Caco-2 (cell line): ENCODE results near the gene MYOM3. TPM values are rescaled to one million over a fixed set of nuclear protein-coding genes. Genes with fewer than 3 reads are reported as not detected.

Source experiments
- BruUV-seq: library from RNA; stranded (reverse); fragments of 400-500 nt; replicated peaks from 2 replicates; lab custom pipeline; 2021; lab: Mats Ljungman, UMichigan
- CTCF ChIA-PET: fragments of 300-600 bp; sonication (Branson Sonifier 250); formaldehyde crosslinking; loops from one replicate; lab custom pipeline; 2022; ENCODE audit warnings: antibody characterized with exemption; lab: Charles Lee
- POLR2A ChIA-PET: fragments of 300-600 bp; sonication (Branson Sonifier 250); formaldehyde crosslinking; loops from one replicate; lab custom pipeline; 2022; ENCODE audit warnings: antibody characterized with exemption; lab: Charles Lee
- DNase-seq, 2 experiments: peaks; one replicate each; pipeline versions ENCODE4 v3.0.0 to v3.0.0-alpha.2; 2020 to 2022
- H3K27me3 ChIP-seq: replicated peaks from 2 replicates; pipeline ENCODE4 v1.6.0; 2011; ENCODE audit warnings: low read length; ENCODE audit not compliant: control insufficient read depth, insufficient read depth
- H3K36me3 ChIP-seq: 2 replicates; pipeline ENCODE4 v1.5.1; 2011; ENCODE audit warnings: low read length; ENCODE audit not compliant: control insufficient read depth, insufficient read depth
- H3K4me1 ChIP-seq: fragments of 250-450 bp; sonication (Bioruptor Pico); 2 replicates; pipeline ENCODE4 v1.5.1; 2020; ENCODE audit warnings: mild to moderate bottlenecking
- H3K4me3 ChIP-seq: 2 replicates; pipeline ENCODE4 v1.5.1; 2011; ENCODE audit warnings: low read depth, mild to moderate bottlenecking, control low read depth, low read length
- H3K9me3 ChIP-seq: fragments of 250-450 bp; sonication (Bioruptor Pico); 2 replicates; pipeline ENCODE4 v1.5.1; 2020; ENCODE audit warnings: mild to moderate bottlenecking, moderate library complexity
- H3K27ac Mint-ChIP-seq: one replicate; pipeline ENCODE4 v1.8.0; 2022; ENCODE audit warnings: mixed read lengths; ENCODE audit not compliant: unreplicated experiment
- H3K27me3 Mint-ChIP-seq: one replicate; pipeline ENCODE4 v1.8.0; 2022; ENCODE audit warnings: mixed read lengths; ENCODE audit not compliant: insufficient read depth, unreplicated experiment
- H3K36me3 Mint-ChIP-seq: one replicate; pipeline ENCODE4 v1.8.0; 2022; ENCODE audit warnings: mild to moderate bottlenecking, mixed read lengths; ENCODE audit not compliant: insufficient read depth, unreplicated experiment
- H3K4me1 Mint-ChIP-seq: one replicate; pipeline ENCODE4 v1.8.0; 2022; ENCODE audit warnings: low read depth, mixed read lengths; ENCODE audit not compliant: unreplicated experiment
- H3K4me3 Mint-ChIP-seq: one replicate; pipeline ENCODE4 v1.8.0; 2022; ENCODE audit warnings: mild to moderate bottlenecking, moderate library complexity, mixed read lengths; ENCODE audit not compliant: unreplicated experiment
- H3K9me3 Mint-ChIP-seq: one replicate; pipeline ENCODE4 v1.8.0; 2022; ENCODE audit warnings: mixed read lengths; ENCODE audit not compliant: unreplicated experiment
- intact Hi-C: fragments of 100-400 bp; cut with micrococcal nuclease; formaldehyde crosslinking; loops from one replicate; pipeline ENCODE4 v1.10.0; 2022; ENCODE audit not compliant: unreplicated experiment
- total RNA-seq: library from RNA; stranded (reverse); gene quantifications from 2 replicates; pipeline ENCODE4 v1.2.3, GENCODE V29; 2022
- TF ChIP-seq, protein P1 (sequence below), 2 experiments: fragments of 200-600 bp in 1 of 2; IDR thresholded peaks; 1 replicate in 1 of 2; 2 replicates in 1 of 2; pipeline versions ENCODE4 v1.5.1 to v1.8.0; 2011 to 2022; ENCODE audit warnings: antibody characterized with exemption in 1 of 2, control low read depth in 1 of 2, inconsistent platforms in 1 of 2, low read depth in 1 of 2, low read length in 1 of 2, mild to moderate bottlenecking in 1 of 2, moderate library complexity in 1 of 2; ENCODE audit not compliant: insufficient read depth in 1 of 2, severe bottlenecking in 1 of 2, unreplicated experiment in 1 of 2

MYOM3 gene
- total RNA-seq, 1 experiment from 2014 or later, result not detected

GRCh38 chr1:24122776-24123175 lies 10.8 kb upstream of the MYOM3 start:
- no TSS peak for BruUV-seq
- H3K4me1 ChIP-seq, result peaks cover 27% of the 10 kb centered on the region
- no peaks in the 10 kb centered on the region for H3K27me3 ChIP-seq
- ChIA-PET CTCF (interaction anchor here (0.9 kb wide), 1 partner anchor 76 kb away, joined by 3 read pairs; no protein-coding TSS in a partner anchor), POLR2A (no interaction called here)
- no peak overlapping the region for H3K27ac Mint-ChIP-seq
- H3K9me3 Mint-ChIP-seq, result no peaks in the 10 kb centered on the region
- no peak for DNase-seq
- TF ChIP-seq, protein P1, sequence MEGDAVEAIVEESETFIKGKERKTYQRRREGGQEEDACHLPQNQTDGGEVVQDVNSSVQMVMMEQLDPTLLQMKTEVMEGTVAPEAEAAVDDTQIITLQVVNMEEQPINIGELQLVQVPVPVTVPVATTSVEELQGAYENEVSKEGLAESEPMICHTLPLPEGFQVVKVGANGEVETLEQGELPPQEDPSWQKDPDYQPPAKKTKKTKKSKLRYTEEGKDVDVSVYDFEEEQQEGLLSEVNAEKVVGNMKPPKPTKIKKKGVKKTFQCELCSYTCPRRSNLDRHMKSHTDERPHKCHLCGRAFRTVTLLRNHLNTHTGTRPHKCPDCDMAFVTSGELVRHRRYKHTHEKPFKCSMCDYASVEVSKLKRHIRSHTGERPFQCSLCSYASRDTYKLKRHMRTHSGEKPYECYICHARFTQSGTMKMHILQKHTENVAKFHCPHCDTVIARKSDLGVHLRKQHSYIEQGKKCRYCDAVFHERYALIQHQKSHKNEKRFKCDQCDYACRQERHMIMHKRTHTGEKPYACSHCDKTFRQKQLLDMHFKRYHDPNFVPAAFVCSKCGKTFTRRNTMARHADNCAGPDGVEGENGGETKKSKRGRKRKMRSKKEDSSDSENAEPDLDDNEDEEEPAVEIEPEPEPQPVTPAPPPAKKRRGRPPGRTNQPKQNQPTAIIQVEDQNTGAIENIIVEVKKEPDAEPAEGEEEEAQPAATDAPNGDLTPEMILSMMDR (IDR thresholded peaks at IDR 0.05; ENCODE audit: insufficient read depth in 1 of 2, low read depth in 1 of 2, low read length in 1 of 2, severe bottlenecking in 1 of 2, unreplicated experiment in 1 of 2), result no peak
- H3K4me3 ChIP-seq, result no peak overlapping the region
- no peaks in the 10 kb centered on the region for H3K9me3 ChIP-seq
- H3K27me3 Mint-ChIP-seq, result no peaks in the 10 kb centered on the region
- H3K36me3 Mint-ChIP-seq, result no peaks in the 10 kb centered on the region
- intact Hi-C loops, result no loop called here
- no peak overlapping the region for H3K4me3 Mint-ChIP-seq
- H3K4me1 Mint-ChIP-seq, result peaks cover 11% of the 10 kb centered on the region
- H3K36me3 ChIP-seq, result no peaks in the 10 kb centered on the region

DNA sequence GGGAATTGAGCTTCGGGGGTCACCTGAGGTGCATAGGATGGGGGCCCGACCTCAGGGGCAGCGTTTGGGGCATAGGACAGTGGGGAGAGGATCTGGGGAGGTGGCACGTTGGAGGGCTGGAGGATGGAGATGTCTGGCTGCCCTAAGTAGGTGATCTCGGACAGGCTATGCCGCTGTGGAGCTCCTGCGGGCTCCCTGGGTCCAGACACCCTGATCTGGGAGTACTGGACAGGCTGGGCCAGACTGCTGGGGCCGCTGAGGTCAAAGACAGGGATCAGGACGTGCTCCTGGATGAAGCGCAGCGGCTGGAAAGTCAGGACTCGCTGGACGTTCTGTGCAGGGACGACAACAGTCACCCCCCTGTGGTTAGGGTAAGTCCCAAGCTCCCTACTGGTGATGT lies 9.5 kb upstream of the MYOM3 start:
- CTCF ChIA-PET, result interaction anchor here (0.5 kb wide), 1 partner anchor 29 kb away, joined by 6 read pairs; no protein-coding TSS in a partner anchor
- no peaks in the 10 kb centered on the region for H3K27me3 Mint-ChIP-seq
- H3K9me3 Mint-ChIP-seq, result no peaks in the 10 kb centered on the region
- no peaks in the 10 kb centered on the region for H3K36me3 ChIP-seq
- no peaks in the 10 kb centered on the region for H3K27me3 ChIP-seq
- H3K9me3 ChIP-seq, result no peaks in the 10 kb centered on the region
- H3K4me3 Mint-ChIP-seq, result no peak overlapping the region
- H3K4me1 Mint-ChIP-seq, result peaks cover 15% of the 10 kb centered on the region
- POLR2A ChIA-PET, result no interaction called here
- TF ChIP-seq, protein P1 (IDR thresholded peaks at IDR 0.05; ENCODE audit: insufficient read depth in 1 of 2, low read depth in 1 of 2, low read length in 1 of 2, severe bottlenecking in 1 of 2, unreplicated experiment in 1 of 2), result no peak
- no TSS peak for BruUV-seq
- DNase-seq, result no peak
- intact Hi-C loops, result no loop called here
- no peaks in the 10 kb centered on the region for H3K36me3 Mint-ChIP-seq
- H3K4me1 ChIP-seq, result peaks cover 30% of the 10 kb centered on the region
- no peak overlapping the region for H3K4me3 ChIP-seq
- H3K27ac Mint-ChIP-seq, result no peak overlapping the region

GRCh38 chr1:24120965-24121364 lies 9.0 kb upstream of the MYOM3 start:
- H3K36me3 Mint-ChIP-seq, result no peaks in the 10 kb centered on the region
- intact Hi-C loops, result no loop called here
- H3K27ac Mint-ChIP-seq, result no peak overlapping the region
- no peak for DNase-seq
- no peaks in the 10 kb centered on the region for H3K27me3 Mint-ChIP-seq
- no TSS peak for BruUV-seq
- no peak overlapping the region for H3K4me3 ChIP-seq
- no peaks in the 10 kb centered on the region for H3K36me3 ChIP-seq
- H3K4me1 ChIP-seq, result peaks cover 30% of the 10 kb centered on the region
- no peaks in the 10 kb centered on the region for H3K9me3 Mint-ChIP-seq
- CTCF ChIA-PET, result no interaction called here
- TF ChIP-seq, protein P1 (IDR thresholded peaks at IDR 0.05; ENCODE audit: insufficient read depth in 1 of 2, low read depth in 1 of 2, low read length in 1 of 2, severe bottlenecking in 1 of 2, unreplicated experiment in 1 of 2), result no peak
- POLR2A ChIA-PET, result no interaction called here
- H3K4me3 Mint-ChIP-seq, result no peak overlapping the region
- peaks cover 15% of the 10 kb centered on the region for H3K4me1 Mint-ChIP-seq
- H3K27me3 ChIP-seq, result no peaks in the 10 kb centered on the region
- H3K9me3 ChIP-seq, result no peaks in the 10 kb centered on the region
